ENCODE measurements around the gene WDR11.

DNA sequence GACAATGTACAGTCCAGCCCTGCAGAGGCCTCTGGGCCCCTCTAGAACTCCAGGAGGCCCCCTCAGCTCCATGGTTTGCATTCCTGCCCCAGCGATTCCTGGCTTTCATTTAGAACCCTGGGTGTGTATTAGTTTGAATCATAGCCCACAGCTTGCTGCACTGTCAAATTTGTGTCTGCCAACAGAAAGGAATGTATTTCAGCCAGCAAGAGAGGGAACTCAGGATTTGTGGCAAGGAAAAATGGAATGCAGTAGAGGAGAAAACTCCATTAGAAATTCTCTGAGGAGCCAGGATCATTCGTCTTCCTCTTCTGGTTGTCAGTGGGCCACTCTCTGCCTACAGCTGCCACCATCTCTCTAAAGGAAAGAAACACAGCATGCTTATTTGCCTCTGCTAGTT is 27.9 kb upstream of the WDR11 start:
- TF ChIP-seq CTCF (IDR thresholded peaks at IDR 0.05 in 8 of 11, conservative IDR thresholded peaks at IDR 0.05 in 3 of 11), result no peak
- TF ChIP-seq POLR2AphosphoS5 (IDR thresholded peaks at IDR 0.05), result no peak
- no peak for TF ChIP-seq POLR2A (IDR thresholded peaks at IDR 0.05)

Data from spleen (tissue), 7 donors.